MM.1S (cell line): ENCODE results near the gene ASMTL.

ENCODE experiments used
- CTCF ChIP-seq: fragments of 300-600 bp; sonication (generic); IDR thresholded peaks from 2 replicates; pipeline ENCODE4 v1.5.1; 2016; ENCODE audit warnings: antibody characterized with exemption, low read length, mixed read lengths
- EZH2 ChIP-seq: fragments of 300-600 bp; sonication (generic); optimal IDR thresholded peaks from 2 replicates; pipeline ENCODE3; 2017; ENCODE audit warnings: low read depth, mild to moderate bottlenecking, antibody characterized with exemption, low read length, mixed read lengths
- EZH2phosphoT487 ChIP-seq: fragments of 300-600 bp; sonication (generic); IDR thresholded peaks from 2 replicates; pipeline ENCODE4 v1.6.1; 2018; ENCODE audit warnings: antibody characterized with exemption, low read length

- no peak for TF ChIP-seq CTCF
- no peak for TF ChIP-seq EZH2phosphoT487
- no peak for TF ChIP-seq EZH2
Observed at GRCh38 chrX:1449036-1449822, 3.5 kb downstream of the ASMTL start.
